HG02870 (cell line): ENCODE measurements around the gene KRTAP4-8.
"Not testable (repeated sequence)": the region's sequence is repeated elsewhere in the genome, so short reads cannot be mapped to it uniquely, and the experiment has no call there.

Experiments
- ATAC-seq: cut with Tn5 transposase; IDR thresholded peaks from one replicate; pipeline ENCODE4 v1.9.1; 2021; ENCODE audit warnings: mild to moderate bottlenecking, moderate library complexity; ENCODE audit not compliant: unreplicated experiment

KRTAP4-8 gene

GRCh38 chr17:41098042-41098441, at the start of gene KRTAP4-8:
Gene KRTAP4-8 (minus strand): TSS chr17:41098142. CDS start chr17:41098084, 58 bp downstream.
- ATAC-seq, result no peak

- ATAC-seq, result no peak
Observed at GRCh38 chr17:41145261-41145660, 47.3 kb upstream of the KRTAP4-8 start.

GRCh38 chr17:41144846-41145245, 46.9 kb upstream of the KRTAP4-8 start:
- no peak for ATAC-seq

GRCh38 chr17:41141361-41141760, 43.4 kb upstream of the KRTAP4-8 start:
- no peak for ATAC-seq

- ATAC-seq, result no peak
Observed at GRCh38 chr17:41140360-41141131, 42.6 kb upstream of the KRTAP4-8 start, which contains the start of gene KRTAP4-6. Gene KRTAP4-6 (minus strand): TSS chr17:41140544. CDS start chr17:41140487, 57 bp downstream.

GRCh38 chr17:41139865-41140264, 41.9 kb upstream of the KRTAP4-8 start:
- not testable (repeated sequence) for ATAC-seq

GRCh38 chr17:41133880-41134735, 36.2 kb upstream of the KRTAP4-8 start:
- ATAC-seq, result no peak

GRCh38 chr17:41131979-41132378, 34.0 kb upstream of the KRTAP4-8 start:
- no peak for ATAC-seq

GRCh38 chr17:41127371-41127770, 29.4 kb upstream of the KRTAP4-8 start:
- no peak for ATAC-seq

- ATAC-seq, result no peak
Observed at GRCh38 chr17:41126412-41126811, 28.5 kb upstream of the KRTAP4-8 start.

- ATAC-seq, result no peak
Observed at GRCh38 chr17:41125064-41125463, 27.1 kb upstream of the KRTAP4-8 start.

- ATAC-seq, result not testable (repeated sequence)
Observed at GRCh38 chr17:41123991-41124371, 26.0 kb upstream of the KRTAP4-8 start, which contains the start of gene KRTAP4-12. Gene KRTAP4-12 (minus strand): TSS chr17:41124182. CDS start chr17:41124122, 60 bp downstream.

- not testable (repeated sequence) for ATAC-seq
Observed at GRCh38 chr17:41123292-41123990, 25.5 kb upstream of the KRTAP4-8 start.

GRCh38 chr17:41121742-41122141, 23.8 kb upstream of the KRTAP4-8 start:
- ATAC-seq, result no peak

- ATAC-seq, result not testable (repeated sequence)
Observed at GRCh38 chr17:41119696-41120690, 22.1 kb upstream of the KRTAP4-8 start.

GRCh38 chr17:41118721-41119120, 20.8 kb upstream of the KRTAP4-8 start:
- ATAC-seq, result no peak

- not testable (repeated sequence) for ATAC-seq
Observed at GRCh38 chr17:41117846-41118386, 20.0 kb upstream of the KRTAP4-8 start, which contains the start of gene KRTAP4-11. Gene KRTAP4-11 (minus strand): TSS chr17:41118373. CDS start chr17:41118315, 58 bp downstream.

GRCh38 chr17:41116297-41116696, 18.4 kb upstream of the KRTAP4-8 start:
- ATAC-seq, result no peak

- no peak for ATAC-seq
Observed at GRCh38 chr17:41111151-41111885, 13.4 kb upstream of the KRTAP4-8 start.
